ENCODE measurements around the gene P4HA2. TPM values are rescaled to one million over a fixed set of nuclear protein-coding genes. Genes with fewer than 3 reads are reported as not detected.

Gene P4HA2
- polyA plus RNA-seq, 1 donor (not counting 4 experiments of a cell fraction or from before 2014, with no cell fraction given): 93.6 TPM

- no peak for FAIRE-seq
Measured at GRCh38 chr5:132266031-132266835, 38.6 kb upstream of the P4HA2 start.

DNA sequence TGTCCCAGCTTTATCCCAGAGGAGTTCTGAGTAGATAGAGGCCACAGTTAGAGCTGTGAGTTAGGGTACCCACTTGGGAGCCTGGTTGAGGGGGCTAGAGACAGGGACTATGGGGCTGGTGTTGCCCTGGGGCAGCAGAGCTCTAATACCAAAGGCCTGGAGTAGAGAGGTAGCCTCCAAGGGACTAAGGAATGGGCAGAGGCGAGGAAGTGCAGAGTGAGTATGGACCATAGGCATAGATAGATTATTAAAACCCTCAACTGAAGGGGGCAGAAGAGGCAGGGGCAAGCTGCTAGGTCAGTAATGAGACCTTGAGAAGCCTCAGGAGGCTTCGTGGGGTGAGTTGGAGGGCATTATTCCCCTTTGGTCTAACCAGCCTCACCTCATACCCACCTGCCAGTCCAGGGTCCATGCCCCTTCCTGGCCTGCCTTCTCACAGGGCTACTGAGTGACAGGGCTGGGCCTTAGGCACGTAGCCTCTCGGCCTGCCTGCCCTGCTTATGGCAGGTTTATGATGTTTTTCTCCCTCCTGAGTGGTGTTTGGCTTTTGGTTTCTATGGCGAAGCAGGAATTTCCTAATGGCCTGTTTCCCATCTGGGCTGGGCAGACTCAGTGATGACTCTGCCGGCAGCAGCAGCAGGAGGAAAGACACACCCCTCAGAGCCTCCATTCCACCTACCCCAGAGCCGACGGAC, 37.8 kb upstream of the P4HA2 start:
- peaks cover 47 to 52% of the 10 kb centered on the region in 2 experiments for H3K36me3 ChIP-seq (ENCODE audit: control insufficient read depth in 2 of 2, extremely low read depth in 1 of 2, insufficient read depth in 2 of 2, low read length in 2 of 2)
- H3K9me1 ChIP-seq (ENCODE audit: control insufficient read depth, extremely low read depth, insufficient read depth, low read length): peaks cover 5% of the 10 kb centered on the region
- TF ChIP-seq CTCF (optimal IDR thresholded peaks at IDR 0.05 in 1 of 3, IDR thresholded peaks at IDR 0.05 in 1 of 3, conservative IDR thresholded peaks at IDR 0.05 in 1 of 3; ENCODE audit: extremely low read depth in 1 of 3, insufficient read depth in 2 of 3, low read length in 3 of 3) (peak in 2 of 3 experiments; percentile 16 to 21), EZH2 (IDR thresholded peaks at IDR 0.05; ENCODE audit: low read length) (no peak)
- dilution Hi-C loops (cut with MboI; ENCODE audit: extremely low pct_ligation_motif_present, low sequenced_read_pairs): no loop called here
- peaks cover 2% of the 10 kb centered on the region for H4K20me1 ChIP-seq (ENCODE audit: control insufficient read depth, extremely low read depth, insufficient read depth, low read length)
- H3K4me1 ChIP-seq (ENCODE audit: control insufficient read depth, extremely low read depth, insufficient read depth, low read length): peaks cover 33% of the 10 kb centered on the region
- no peak overlapping the region for H2AFZ ChIP-seq (ENCODE audit: control insufficient read depth, low read length)
- H3K9me3 ChIP-seq (ENCODE audit: control insufficient read depth, low read depth, low read length): no peaks in the 10 kb centered on the region
- DNase-seq (ENCODE audit: low read depth, low spot score): no peak
- H3K9ac ChIP-seq (ENCODE audit: control insufficient read depth, extremely low read depth, insufficient read depth, low read length): peak overlapping the region; percentile 53
- H3K27me3 ChIP-seq (ENCODE audit: control insufficient read depth, extremely low read depth, insufficient read depth, low read length): no peaks in the 10 kb centered on the region
- peak overlapping the region; percentile 38 for H3K4me2 ChIP-seq (ENCODE audit: control insufficient read depth, extremely low read depth, insufficient read depth, low read depth, low read length)
- H3K4me3 ChIP-seq (ENCODE audit: control insufficient read depth in 2 of 3, extremely low read depth in 1 of 3, insufficient read depth in 2 of 3, low read depth in 1 of 3, low read length in 3 of 3): no peak overlapping the region
- peaks cover 14% of the 10 kb centered on the region for H3K79me2 ChIP-seq (ENCODE audit: control insufficient read depth, insufficient read depth, low read length)
- peak overlapping the region; percentile 78 for H3K27ac ChIP-seq (ENCODE audit: control insufficient read depth, insufficient read depth, low read length)
- FAIRE-seq: peak; percentile 90

More at GRCh38 chr5:132266031-132266835, 38.6 kb upstream of the P4HA2 start:
- H3K4me3 ChIP-seq (ENCODE audit: control insufficient read depth in 2 of 3, extremely low read depth in 1 of 3, insufficient read depth in 2 of 3, low read depth in 1 of 3, low read length in 3 of 3): no peak overlapping the region
- peaks cover 4% of the 10 kb centered on the region for H3K9me1 ChIP-seq (ENCODE audit: control insufficient read depth, extremely low read depth, insufficient read depth, low read length)
- no peak for TF ChIP-seq CTCF (optimal IDR thresholded peaks at IDR 0.05 in 1 of 3, IDR thresholded peaks at IDR 0.05 in 1 of 3, conservative IDR thresholded peaks at IDR 0.05 in 1 of 3; ENCODE audit: extremely low read depth in 1 of 3, insufficient read depth in 2 of 3, low read length in 3 of 3)
- TF ChIP-seq EZH2 (IDR thresholded peaks at IDR 0.05; ENCODE audit: low read length): no peak
- peak overlapping the region; percentile 38 for H3K4me2 ChIP-seq (ENCODE audit: control insufficient read depth, extremely low read depth, insufficient read depth, low read depth, low read length)
- DNase-seq (ENCODE audit: low read depth, low spot score): no peak
- H3K27me3 ChIP-seq (ENCODE audit: control insufficient read depth, extremely low read depth, insufficient read depth, low read length): no peaks in the 10 kb centered on the region
- dilution Hi-C loops (cut with MboI; ENCODE audit: extremely low pct_ligation_motif_present, low sequenced_read_pairs): no loop called here
- peaks cover 12% of the 10 kb centered on the region for H3K79me2 ChIP-seq (ENCODE audit: control insufficient read depth, insufficient read depth, low read length)
- no peaks in the 10 kb centered on the region for H3K9me3 ChIP-seq (ENCODE audit: control insufficient read depth, low read depth, low read length)
- peak overlapping the region; percentile 78 for H3K27ac ChIP-seq (ENCODE audit: control insufficient read depth, insufficient read depth, low read length)
- H3K9ac ChIP-seq (ENCODE audit: control insufficient read depth, extremely low read depth, insufficient read depth, low read length): peak overlapping the region; percentile 53
- no peak overlapping the region for H2AFZ ChIP-seq (ENCODE audit: control insufficient read depth, low read length)
- peaks cover 47 to 59% of the 10 kb centered on the region in 2 experiments for H3K36me3 ChIP-seq (ENCODE audit: control insufficient read depth in 2 of 2, extremely low read depth in 1 of 2, insufficient read depth in 2 of 2, low read length in 2 of 2)
- peaks cover 26% of the 10 kb centered on the region for H3K4me1 ChIP-seq (ENCODE audit: control insufficient read depth, extremely low read depth, insufficient read depth, low read length)
- H4K20me1 ChIP-seq (ENCODE audit: control insufficient read depth, extremely low read depth, insufficient read depth, low read length): peaks cover 2% of the 10 kb centered on the region
